SK-N-SH (cell line): ENCODE measurements around the gene CAPNS2.

Experiments used
- EP300 ChIP-seq, 2 experiments: IDR thresholded peaks; 2 replicates each; pipeline versions ENCODE4 v1.4.0 to v1.6.1; 2012; ENCODE audit warnings: borderline replicate concordance in 1 of 2, low read depth in 1 of 2, low read length in 1 of 2
- FOXM1 ChIP-seq: IDR thresholded peaks from 2 replicates; pipeline ENCODE4 v1.4.0; 2012; ENCODE audit warnings: low read depth, mild to moderate bottlenecking
- GABPA ChIP-seq: IDR thresholded peaks from 2 replicates; pipeline ENCODE4 v1.4.0; 2012; ENCODE audit warnings: low read depth, mild to moderate bottlenecking
- JUND ChIP-seq: IDR thresholded peaks from 2 replicates; pipeline ENCODE4 v1.4.0; 2012
- RAD21 ChIP-seq: IDR thresholded peaks from 2 replicates; pipeline ENCODE4 v1.6.1; 2012; ENCODE audit warnings: mild to moderate bottlenecking, low read length
- RCOR1 ChIP-seq: fragments of 150-350 bp; IDR thresholded peaks from 2 replicates; pipeline ENCODE4 v1.6.1; 2017; ENCODE audit warnings: antibody characterized with exemption, low read length
- RXRA ChIP-seq: IDR thresholded peaks from 2 replicates; pipeline ENCODE4 v1.4.0; 2012; ENCODE audit warnings: low read depth, mild to moderate bottlenecking, borderline replicate concordance
- TF ChIP-seq, protein P1 (sequence below): IDR thresholded peaks from 2 replicates; pipeline ENCODE4 v1.4.0; 2012; ENCODE audit warnings: low read depth
- TF ChIP-seq, protein P2 (sequence below): fragments of 200-600 bp; sonication (generic); IDR thresholded peaks from 2 replicates; pipeline ENCODE4 v1.6.1; 2017; ENCODE audit warnings: antibody characterized with exemption, mild to moderate bottlenecking, moderate library complexity

DNA sequence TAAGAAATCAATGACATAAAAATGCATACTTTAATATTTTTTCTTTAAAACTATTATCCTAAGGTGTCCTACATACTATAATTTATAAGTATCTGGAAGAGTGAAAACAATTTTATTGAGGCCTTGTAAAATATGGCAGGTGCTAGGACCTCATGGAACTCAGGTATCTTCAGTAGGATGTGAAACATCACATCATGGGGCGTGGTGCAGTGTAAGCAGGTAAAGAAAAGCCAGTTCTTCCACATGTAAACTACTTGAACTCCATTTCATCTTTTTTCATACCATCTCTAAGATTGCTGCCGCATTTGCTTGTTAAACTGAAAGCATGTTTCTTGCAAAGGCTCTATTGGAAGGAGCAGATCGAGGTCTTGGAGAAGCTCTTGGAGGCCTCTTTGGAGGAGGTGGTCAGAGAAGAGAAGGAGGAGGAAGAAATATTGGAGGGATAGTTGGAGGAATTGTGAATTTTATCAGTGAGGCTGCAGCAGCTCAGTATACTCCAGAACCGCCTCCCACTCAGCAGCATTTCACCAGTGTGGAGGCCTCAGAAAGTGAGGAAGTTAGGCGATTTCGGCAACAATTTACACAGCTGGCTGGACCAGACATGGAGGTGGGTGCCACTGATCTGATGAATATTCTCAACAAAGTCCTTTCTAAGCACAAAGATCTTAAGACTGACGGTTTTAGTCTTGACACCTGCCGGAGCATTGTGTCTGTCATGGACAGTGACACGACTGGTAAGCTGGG, at the start of gene CAPNS2:
- TF ChIP-seq, protein P1, sequence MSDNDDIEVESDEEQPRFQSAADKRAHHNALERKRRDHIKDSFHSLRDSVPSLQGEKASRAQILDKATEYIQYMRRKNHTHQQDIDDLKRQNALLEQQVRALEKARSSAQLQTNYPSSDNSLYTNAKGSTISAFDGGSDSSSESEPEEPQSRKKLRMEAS: no peak
- TF ChIP-seq, protein P2, sequence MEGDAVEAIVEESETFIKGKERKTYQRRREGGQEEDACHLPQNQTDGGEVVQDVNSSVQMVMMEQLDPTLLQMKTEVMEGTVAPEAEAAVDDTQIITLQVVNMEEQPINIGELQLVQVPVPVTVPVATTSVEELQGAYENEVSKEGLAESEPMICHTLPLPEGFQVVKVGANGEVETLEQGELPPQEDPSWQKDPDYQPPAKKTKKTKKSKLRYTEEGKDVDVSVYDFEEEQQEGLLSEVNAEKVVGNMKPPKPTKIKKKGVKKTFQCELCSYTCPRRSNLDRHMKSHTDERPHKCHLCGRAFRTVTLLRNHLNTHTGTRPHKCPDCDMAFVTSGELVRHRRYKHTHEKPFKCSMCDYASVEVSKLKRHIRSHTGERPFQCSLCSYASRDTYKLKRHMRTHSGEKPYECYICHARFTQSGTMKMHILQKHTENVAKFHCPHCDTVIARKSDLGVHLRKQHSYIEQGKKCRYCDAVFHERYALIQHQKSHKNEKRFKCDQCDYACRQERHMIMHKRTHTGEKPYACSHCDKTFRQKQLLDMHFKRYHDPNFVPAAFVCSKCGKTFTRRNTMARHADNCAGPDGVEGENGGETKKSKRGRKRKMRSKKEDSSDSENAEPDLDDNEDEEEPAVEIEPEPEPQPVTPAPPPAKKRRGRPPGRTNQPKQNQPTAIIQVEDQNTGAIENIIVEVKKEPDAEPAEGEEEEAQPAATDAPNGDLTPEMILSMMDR: no peak
- TF ChIP-seq RXRA (no peak), RAD21 (no peak), EP300 (IDR thresholded peaks at IDR 0.05; ENCODE audit: borderline replicate concordance in 1 of 2, low read depth in 1 of 2, low read length in 1 of 2) (no peak), FOXM1 (no peak), JUND (no peak), GABPA (no peak), RCOR1 (no peak)
